HepG2 (cell line): ENCODE results near the gene VPS4A. TPM values are rescaled to one million over a fixed set of nuclear protein-coding genes. Genes with fewer than 3 reads are reported as not detected.

Source experiments
- CEBPG ChIP-seq: IDR thresholded peaks from 2 replicates; pipeline ENCODE4 v1.6.1; 2016
- MAZ ChIP-seq, 2 experiments: sonication (generic) in 1 of 2; formaldehyde crosslinking in 1 of 2; IDR thresholded peaks; 2 replicates each; pipeline versions ENCODE4 v1.5.0 to v1.6.1; 2012 to 2020; ENCODE audit warnings: low read depth in 2 of 2, mild to moderate bottlenecking in 2 of 2, borderline replicate concordance in 1 of 2, improper control_type of control experiment in 1 of 2, low read length in 1 of 2, missing genetic modification reagents in 1 of 2, moderate library complexity in 1 of 2
- MTF2 ChIP-seq: sonication (generic); formaldehyde crosslinking; IDR thresholded peaks from 2 replicates; pipeline ENCODE4 v1.5.0; 2020; ENCODE audit warnings: missing genetic modification reagents, borderline replicate concordance
- NCOR1 ChIP-seq: fragments of 200-600 bp; sonication (generic); IDR thresholded peaks from 2 replicates; pipeline ENCODE4 v1.7.0; 2017; ENCODE audit warnings: antibody characterized with exemption, low read length, borderline replicate concordance
- NR2F6 ChIP-seq, 2 experiments: IDR thresholded peaks; 2 replicates each; pipeline ENCODE4 v1.6.1; 2016; ENCODE audit warnings: antibody characterized with exemption in 1 of 2, mild to moderate bottlenecking in 1 of 2
- SP5 ChIP-seq: IDR thresholded peaks from 2 replicates; pipeline ENCODE4 v1.6.1; 2016; ENCODE audit warnings: low read depth, borderline replicate concordance
- TGIF2 ChIP-seq: IDR thresholded peaks from 2 replicates; pipeline ENCODE4 v1.6.1; 2016; ENCODE audit warnings: control low read depth, missing compliant biosample characterization
- WIZ ChIP-seq: sonication (generic); formaldehyde crosslinking; IDR thresholded peaks from 2 replicates; pipeline ENCODE4 v1.5.1; 2020; ENCODE audit warnings: mild to moderate bottlenecking, missing genetic modification reagents
- ZFX ChIP-seq: sonication (generic); formaldehyde crosslinking; IDR thresholded peaks from 2 replicates; pipeline ENCODE4 v1.4.0; 2020; ENCODE audit warnings: mild to moderate bottlenecking, low read depth, missing genetic modification reagents, moderate library complexity
- ZNF317 ChIP-seq: sonication (generic); formaldehyde crosslinking; IDR thresholded peaks from 2 replicates; pipeline ENCODE4 v1.5.0; 2020; ENCODE audit warnings: mild to moderate bottlenecking, missing genetic modification reagents
- ZNF546 ChIP-seq: sonication (generic); formaldehyde crosslinking; conservative IDR thresholded peaks from 2 replicates; pipeline ENCODE4 v1.8.1; 2023; ENCODE audit warnings: mild to moderate bottlenecking, missing genetic modification reagents
- ZNF724P ChIP-seq: sonication (generic); formaldehyde crosslinking; IDR thresholded peaks from 2 replicates; pipeline ENCODE4 v1.8.0; 2022; ENCODE audit warnings: missing genetic modification reagents, borderline replicate concordance
- ZNF780A ChIP-seq: sonication (generic); formaldehyde crosslinking; IDR thresholded peaks from 2 replicates; pipeline ENCODE4 v1.8.0; 2022; ENCODE audit warnings: mild to moderate bottlenecking, missing genetic modification reagents, moderate library complexity
- ZNF850 ChIP-seq: sonication (generic); formaldehyde crosslinking; conservative IDR thresholded peaks from 2 replicates; pipeline ENCODE4 v1.9.0; 2021; ENCODE audit warnings: mild to moderate bottlenecking, missing genetic modification reagents
- polyA plus RNA-seq, 8 experiments: library from polyadenylated mRNA; depleted of rRNA in 3 of 8; stranded (reverse) in 7 of 8; unstranded in 1 of 8; fragments of >200 nt; fragmentation: Illumina TruSeq in 4 of 8; extraction: Trizol in 4 of 8; gene quantifications; 2 replicates each; pipeline versions ENCODE4 v1.2.1 to v1.2.3, GENCODE V29; 2011 to 2016; ENCODE audit warnings: low read depth in 4 of 8, missing spikeins in 1 of 8, mixed read lengths in 1 of 8; ENCODE audit not compliant: insufficient read depth in 1 of 8
- total RNA-seq, 5 experiments: library from RNA; depleted of rRNA; stranded (reverse); fragments of >200 nt; fragmentation: Illumina TruSeq; extraction: Trizol; gene quantifications; 2 replicates each; pipeline ENCODE4 v1.2.3, GENCODE V29; 2016; ENCODE audit warnings: low read depth in 1 of 5
- TF ChIP-seq, protein P1 (sequence below): sonication (generic); formaldehyde crosslinking; IDR thresholded peaks from one replicate; pipeline ENCODE4 v1.5.1; 2020; ENCODE audit warnings: mild to moderate bottlenecking, missing genetic modification reagents; ENCODE audit errors: not compliant biosample characterization
- TF ChIP-seq, protein P2 (sequence below): sonication (generic); formaldehyde crosslinking; IDR thresholded peaks from 2 replicates; pipeline ENCODE4 v1.4.0; 2020; ENCODE audit warnings: low read depth, missing genetic modification reagents

VPS4A gene
- total and polyA plus RNA-seq, 2 of the 13 experiments (the other 11 are each of a cell fraction or from before 2014, with no cell fraction given), result 13.2 to 27.9 TPM

DNA sequence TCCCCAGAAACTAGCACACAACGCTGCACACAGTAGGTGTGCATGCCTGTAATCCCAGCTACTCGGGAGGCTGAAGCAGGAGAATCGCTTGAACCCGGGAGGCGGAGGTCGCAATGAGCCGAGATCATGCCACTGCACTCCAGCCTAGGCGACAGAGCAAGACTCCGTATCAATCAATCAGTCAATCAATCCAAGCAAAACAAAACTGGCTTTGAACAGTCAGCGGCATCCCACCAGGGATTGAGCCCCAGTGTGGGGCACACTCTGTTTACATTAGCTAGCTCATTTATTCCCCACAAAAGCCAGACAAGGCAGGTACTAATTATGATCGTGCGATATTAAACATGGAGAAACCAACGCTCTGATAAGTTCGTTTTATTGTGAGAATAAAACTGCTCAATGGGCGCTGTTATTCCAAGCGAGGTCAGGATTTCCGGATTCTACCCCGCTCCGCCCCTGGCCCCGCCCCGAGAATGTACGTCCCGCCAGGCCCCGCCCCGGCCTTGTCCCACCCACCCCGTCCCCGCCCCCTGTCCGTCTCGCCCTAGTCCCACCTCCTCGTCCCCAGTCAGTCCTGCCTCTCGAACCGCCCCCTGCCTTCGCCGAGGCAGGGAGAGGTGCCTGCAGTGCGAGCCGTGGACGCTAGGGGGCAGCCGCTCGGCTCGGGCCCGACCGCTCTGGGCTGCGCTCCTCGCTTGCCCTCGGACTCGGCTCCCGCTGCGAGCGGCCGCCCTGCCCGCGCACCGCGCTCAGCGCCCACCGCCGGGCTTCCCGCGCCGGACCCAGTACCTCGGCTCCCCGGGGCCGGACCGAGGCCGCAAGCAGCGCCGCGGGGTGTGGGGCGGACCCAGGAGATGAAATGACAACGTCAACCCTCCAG is at the start of gene VPS4A (continued):
- TF ChIP-seq, protein P1, sequence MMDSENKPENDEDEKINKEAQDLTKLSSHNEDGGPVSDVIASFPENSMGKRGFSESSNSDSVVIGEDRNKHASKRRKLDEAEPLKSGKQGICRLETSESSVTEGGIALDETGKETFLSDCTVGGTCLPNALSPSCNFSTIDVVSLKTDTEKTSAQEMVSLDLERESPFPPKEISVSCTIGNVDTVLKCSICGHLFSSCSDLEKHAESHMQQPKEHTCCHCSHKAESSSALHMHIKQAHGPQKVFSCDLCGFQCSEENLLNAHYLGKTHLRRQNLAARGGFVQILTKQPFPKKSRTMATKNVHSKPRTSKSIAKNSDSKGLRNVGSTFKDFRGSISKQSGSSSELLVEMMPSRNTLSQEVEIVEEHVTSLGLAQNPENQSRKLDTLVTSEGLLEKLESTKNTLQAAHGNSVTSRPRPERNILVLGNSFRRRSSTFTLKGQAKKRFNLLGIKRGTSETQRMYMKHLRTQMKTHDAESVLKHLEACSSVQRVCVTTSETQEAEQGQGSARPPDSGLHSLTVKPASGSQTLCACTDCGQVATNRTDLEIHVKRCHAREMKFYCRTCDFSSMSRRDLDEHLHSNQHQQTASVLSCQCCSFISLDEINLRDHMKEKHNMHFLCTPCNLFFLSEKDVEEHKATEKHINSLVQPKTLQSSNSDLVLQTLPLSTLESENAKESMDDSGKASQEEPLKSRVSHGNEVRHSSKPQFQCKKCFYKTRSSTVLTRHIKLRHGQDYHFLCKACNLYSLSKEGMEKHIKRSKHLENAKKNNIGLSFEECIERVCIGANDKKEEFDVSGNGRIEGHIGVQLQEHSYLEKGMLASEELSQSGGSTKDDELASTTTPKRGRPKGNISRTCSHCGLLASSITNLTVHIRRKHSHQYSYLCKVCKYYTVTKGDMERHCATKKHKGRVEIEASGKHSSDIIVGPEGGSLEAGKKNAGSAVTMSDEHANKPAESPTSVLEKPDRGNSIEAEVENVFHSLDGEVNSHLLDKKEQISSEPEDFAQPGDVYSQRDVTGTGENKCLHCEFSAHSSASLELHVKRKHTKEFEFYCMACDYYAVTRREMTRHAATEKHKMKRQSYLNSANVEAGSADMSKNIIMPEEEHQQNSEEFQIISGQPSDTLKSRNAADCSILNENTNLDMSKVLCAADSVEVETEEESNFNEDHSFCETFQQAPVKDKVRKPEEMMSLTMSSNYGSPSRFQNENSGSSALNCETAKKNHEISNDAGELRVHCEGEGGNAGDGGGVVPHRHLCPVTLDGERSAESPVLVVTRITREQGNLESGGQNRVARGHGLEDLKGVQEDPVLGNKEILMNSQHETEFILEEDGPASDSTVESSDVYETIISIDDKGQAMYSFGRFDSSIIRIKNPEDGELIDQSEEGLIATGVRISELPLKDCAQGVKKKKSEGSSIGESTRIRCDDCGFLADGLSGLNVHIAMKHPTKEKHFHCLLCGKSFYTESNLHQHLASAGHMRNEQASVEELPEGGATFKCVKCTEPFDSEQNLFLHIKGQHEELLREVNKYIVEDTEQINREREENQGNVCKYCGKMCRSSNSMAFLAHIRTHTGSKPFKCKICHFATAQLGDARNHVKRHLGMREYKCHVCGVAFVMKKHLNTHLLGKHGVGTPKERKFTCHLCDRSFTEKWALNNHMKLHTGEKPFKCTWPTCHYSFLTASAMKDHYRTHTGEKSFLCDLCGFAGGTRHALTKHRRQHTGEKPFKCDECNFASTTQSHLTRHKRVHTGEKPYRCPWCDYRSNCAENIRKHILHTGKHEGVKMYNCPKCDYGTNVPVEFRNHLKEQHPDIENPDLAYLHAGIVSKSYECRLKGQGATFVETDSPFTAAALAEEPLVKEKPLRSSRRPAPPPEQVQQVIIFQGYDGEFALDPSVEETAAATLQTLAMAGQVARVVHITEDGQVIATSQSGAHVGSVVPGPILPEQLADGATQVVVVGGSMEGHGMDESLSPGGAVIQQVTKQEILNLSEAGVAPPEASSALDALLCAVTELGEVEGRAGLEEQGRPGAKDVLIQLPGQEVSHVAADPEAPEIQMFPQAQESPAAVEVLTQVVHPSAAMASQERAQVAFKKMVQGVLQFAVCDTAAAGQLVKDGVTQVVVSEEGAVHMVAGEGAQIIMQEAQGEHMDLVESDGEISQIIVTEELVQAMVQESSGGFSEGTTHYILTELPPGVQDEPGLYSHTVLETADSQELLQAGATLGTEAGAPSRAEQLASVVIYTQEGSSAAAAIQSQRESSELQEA (CRISPR knock-in tag), result peak; percentile 52
- peak; percentile 45; the same call in 1 of the 2 replicates for TF ChIP-seq TGIF2 (CRISPR knock-in tag)
- peak; percentile 46; the same call in 1 of the 2 replicates for TF ChIP-seq ZNF724P (CRISPR knock-in tag)
- 0 out of 2 replicates have a peak, but pooled peaks have one; percentile 55 for TF ChIP-seq ZNF850
- peak; percentile 24; the same call in 1 of the 2 replicates for TF ChIP-seq SP5
- TF ChIP-seq ZFX, result peak; percentile 99
- TF ChIP-seq ZNF317 (CRISPR knock-in tag), result no peak
- TF ChIP-seq NR2F6 (IDR thresholded peaks at IDR 0.05), result no peak
- TF ChIP-seq NR2F6 (CRISPR knock-in tag; IDR thresholded peaks at IDR 0.05), result peak; percentile 57; the same call in 1 of the 2 replicates
- TF ChIP-seq CEBPG (CRISPR knock-in tag), result peak; percentile 29
- TF ChIP-seq MTF2 (CRISPR knock-in tag), result no peak
- TF ChIP-seq, protein P2, sequence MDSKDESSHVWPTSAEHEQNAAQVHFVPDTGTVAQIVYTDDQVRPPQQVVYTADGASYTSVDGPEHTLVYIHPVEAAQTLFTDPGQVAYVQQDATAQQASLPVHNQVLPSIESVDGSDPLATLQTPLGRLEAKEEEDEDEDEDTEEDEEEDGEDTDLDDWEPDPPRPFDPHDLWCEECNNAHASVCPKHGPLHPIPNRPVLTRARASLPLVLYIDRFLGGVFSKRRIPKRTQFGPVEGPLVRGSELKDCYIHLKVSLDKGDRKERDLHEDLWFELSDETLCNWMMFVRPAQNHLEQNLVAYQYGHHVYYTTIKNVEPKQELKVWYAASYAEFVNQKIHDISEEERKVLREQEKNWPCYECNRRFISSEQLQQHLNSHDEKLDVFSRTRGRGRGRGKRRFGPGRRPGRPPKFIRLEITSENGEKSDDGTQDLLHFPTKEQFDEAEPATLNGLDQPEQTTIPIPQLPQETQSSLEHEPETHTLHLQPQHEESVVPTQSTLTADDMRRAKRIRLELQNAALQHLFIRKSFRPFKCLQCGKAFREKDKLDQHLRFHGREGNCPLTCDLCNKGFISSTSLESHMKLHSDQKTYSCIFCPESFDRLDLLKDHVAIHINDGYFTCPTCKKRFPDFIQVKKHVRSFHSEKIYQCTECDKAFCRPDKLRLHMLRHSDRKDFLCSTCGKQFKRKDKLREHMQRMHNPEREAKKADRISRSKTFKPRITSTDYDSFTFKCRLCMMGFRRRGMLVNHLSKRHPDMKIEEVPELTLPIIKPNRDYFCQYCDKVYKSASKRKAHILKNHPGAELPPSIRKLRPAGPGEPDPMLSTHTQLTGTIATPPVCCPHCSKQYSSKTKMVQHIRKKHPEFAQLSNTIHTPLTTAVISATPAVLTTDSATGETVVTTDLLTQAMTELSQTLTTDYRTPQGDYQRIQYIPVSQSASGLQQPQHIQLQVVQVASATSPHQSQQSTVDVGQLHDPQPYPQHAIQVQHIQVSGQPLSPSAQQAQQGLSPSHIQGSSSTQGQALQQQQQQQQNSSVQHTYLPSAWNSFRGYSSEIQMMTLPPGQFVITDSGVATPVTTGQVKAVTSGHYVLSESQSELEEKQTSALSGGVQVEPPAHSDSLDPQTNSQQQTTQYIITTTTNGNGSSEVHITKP, result no peak
- TF ChIP-seq ZNF780A (CRISPR knock-in tag), result peak; percentile 27; the same call in 1 of the 2 replicates
- 0 out of 2 replicates have a peak, but pooled peaks have one; percentile 28 for TF ChIP-seq WIZ (CRISPR knock-in tag)
- TF ChIP-seq NCOR1, result no peak
- TF ChIP-seq MAZ (IDR thresholded peaks at IDR 0.05; ENCODE audit: borderline replicate concordance, low read depth, low read length), result peak; percentile 59; the same call in 1 of the 2 replicates
- TF ChIP-seq MAZ (CRISPR knock-in tag; IDR thresholded peaks at IDR 0.05; ENCODE audit: low read depth), result peak; percentile 99
- peak; percentile 73; the same call in 1 of the 2 replicates for TF ChIP-seq ZNF546 (CRISPR knock-in tag)
